Nephron progenitor cell (in vitro differentiated cells): ENCODE measurements around the gene PRKD3.

ENCODE experiments used
- DNase-seq: peaks from one replicate; pipeline ENCODE4 v3.0.0; 2021
- H3K27ac Mint-ChIP-seq: 2 replicates; pipeline ENCODE4 v1.8.0; 2021; ENCODE audit warnings: mild to moderate bottlenecking, moderate library complexity, mixed read lengths
- H3K27me3 Mint-ChIP-seq: 2 replicates; pipeline ENCODE4 v1.8.0; 2021; ENCODE audit warnings: mild to moderate bottlenecking, low read depth, mixed read lengths; ENCODE audit not compliant: poor library complexity
- H3K36me3 Mint-ChIP-seq: 2 replicates; pipeline ENCODE4 v1.8.0; 2021; ENCODE audit warnings: low read depth, mixed read lengths
- H3K4me1 Mint-ChIP-seq: 2 replicates; pipeline ENCODE4 v1.8.0; 2021; ENCODE audit warnings: mixed read lengths
- H3K4me3 Mint-ChIP-seq: 2 replicates; pipeline ENCODE4 v1.8.0; 2021; ENCODE audit warnings: mild to moderate bottlenecking, moderate library complexity, mixed read lengths
- H3K9me3 Mint-ChIP-seq: 2 replicates; pipeline ENCODE4 v1.8.0; 2021; ENCODE audit warnings: mild to moderate bottlenecking, moderate library complexity, mixed read lengths
- TF ChIP-seq, protein P1 (sequence below): fragments of 200-600 bp; sonication (generic); IDR thresholded peaks from 2 replicates; pipeline ENCODE4 v1.5.0; 2021; ENCODE audit warnings: antibody characterized with exemption

The PRKD3 gene

DNA sequence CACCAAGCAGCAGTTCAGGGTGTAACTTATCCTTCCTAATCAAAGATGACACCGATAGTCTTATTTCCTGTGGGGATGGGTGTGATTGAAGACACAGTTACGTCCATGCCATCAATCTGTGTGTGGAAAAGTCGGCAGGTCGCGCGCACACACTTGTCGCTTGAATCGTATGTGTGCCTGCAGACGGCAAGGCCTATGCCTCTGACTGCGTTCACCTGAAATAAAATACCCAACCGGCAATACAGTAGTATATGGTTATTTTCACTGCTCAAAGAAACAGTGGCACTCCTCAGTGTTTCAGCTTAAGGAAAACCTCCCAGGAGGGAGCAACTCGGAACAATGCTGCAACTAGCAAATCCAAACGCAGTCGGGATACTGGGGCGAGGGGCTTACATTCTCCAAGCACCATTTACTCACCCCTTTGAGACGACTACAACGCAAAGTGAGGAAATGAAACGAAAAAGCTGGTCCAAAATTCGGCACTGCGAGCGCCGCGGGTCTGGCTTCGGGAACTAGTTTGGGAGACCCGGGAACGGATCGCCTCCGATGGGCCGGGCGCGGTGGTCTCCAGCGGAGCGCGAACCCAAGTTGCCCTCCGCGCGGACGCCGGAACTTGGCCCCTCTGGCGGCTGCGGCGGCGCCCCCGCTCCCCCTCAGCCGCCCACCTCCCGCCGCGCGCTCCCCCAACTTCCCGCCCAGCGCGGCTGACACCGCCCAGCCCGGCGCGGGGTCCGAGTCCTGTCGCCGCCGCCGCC lies 675 bp downstream of the PRKD3 start:
- peak overlapping the region; percentile 95 for H3K4me3 Mint-ChIP-seq
- H3K36me3 Mint-ChIP-seq: peaks cover 6% of the 10 kb centered on the region
- TF ChIP-seq, protein P1, sequence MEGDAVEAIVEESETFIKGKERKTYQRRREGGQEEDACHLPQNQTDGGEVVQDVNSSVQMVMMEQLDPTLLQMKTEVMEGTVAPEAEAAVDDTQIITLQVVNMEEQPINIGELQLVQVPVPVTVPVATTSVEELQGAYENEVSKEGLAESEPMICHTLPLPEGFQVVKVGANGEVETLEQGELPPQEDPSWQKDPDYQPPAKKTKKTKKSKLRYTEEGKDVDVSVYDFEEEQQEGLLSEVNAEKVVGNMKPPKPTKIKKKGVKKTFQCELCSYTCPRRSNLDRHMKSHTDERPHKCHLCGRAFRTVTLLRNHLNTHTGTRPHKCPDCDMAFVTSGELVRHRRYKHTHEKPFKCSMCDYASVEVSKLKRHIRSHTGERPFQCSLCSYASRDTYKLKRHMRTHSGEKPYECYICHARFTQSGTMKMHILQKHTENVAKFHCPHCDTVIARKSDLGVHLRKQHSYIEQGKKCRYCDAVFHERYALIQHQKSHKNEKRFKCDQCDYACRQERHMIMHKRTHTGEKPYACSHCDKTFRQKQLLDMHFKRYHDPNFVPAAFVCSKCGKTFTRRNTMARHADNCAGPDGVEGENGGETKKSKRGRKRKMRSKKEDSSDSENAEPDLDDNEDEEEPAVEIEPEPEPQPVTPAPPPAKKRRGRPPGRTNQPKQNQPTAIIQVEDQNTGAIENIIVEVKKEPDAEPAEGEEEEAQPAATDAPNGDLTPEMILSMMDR: no peak
- peak; percentile 71 for DNase-seq
- peaks cover 42% of the 10 kb centered on the region for H3K4me1 Mint-ChIP-seq
- H3K27ac Mint-ChIP-seq: peak overlapping the region; percentile 97
- H3K9me3 Mint-ChIP-seq: no peaks in the 10 kb centered on the region
- peaks cover 34% of the 10 kb centered on the region for H3K27me3 Mint-ChIP-seq

DNA sequence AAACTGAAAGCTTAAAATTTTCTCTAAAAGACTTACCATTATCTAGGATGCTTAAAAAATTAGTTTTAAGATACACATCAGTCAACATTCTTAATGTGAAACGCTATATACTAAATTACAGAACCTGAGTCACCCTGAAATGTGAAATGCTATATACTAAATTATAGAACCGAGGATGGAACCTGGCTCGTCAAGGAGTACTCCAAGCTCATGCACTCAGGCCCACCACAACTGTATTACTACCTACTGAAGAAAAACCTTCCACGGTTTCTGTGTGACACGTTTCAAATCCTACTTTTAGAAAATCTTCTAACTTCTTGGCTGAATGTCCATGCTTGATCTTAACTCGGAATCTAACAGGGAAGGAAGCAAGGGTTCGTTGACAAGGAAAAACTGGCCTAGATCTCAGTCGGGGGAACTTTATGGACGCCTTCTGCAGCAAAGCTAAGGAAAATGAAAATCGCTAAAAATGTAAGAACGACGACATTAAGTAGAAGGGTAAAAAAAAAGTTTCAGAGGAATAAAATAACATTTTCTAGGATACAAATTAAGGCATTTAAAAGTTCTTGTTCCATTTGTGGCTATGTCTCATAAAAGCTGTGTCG lies 1.4 kb downstream of the PRKD3 start:
- Mint-ChIP-seq H3K36me3 (peaks cover 6% of the 10 kb centered on the region), H3K9me3 (no peaks in the 10 kb centered on the region), H3K4me1 (peaks cover 49% of the 10 kb centered on the region), H3K4me3 (peak overlapping the region; percentile 95), H3K27me3 (peaks cover 34% of the 10 kb centered on the region), H3K27ac (peak overlapping the region; percentile 97)
- DNase-seq: no peak
- TF ChIP-seq, protein P1: no peak

DNA sequence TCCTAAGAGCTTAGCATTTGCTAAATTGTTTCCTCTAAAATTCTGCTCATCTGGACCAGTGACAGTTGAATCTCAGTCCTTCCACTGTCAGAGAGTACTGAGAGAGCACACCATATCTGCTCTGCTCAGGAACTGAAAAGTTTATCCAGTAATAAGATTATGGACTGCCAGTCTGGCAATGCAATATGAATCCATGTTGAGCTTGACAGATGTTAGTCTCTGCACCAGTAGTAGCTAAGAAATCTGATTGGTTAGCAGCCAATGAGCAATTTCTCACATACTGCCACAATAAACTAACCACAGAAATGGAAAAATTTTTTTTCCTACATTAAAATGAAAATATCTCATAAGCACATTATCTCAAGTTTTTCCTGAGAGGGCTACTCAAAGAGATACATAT lies 2.3 kb downstream of the PRKD3 start:
- Mint-ChIP-seq H3K36me3 (peaks cover 12% of the 10 kb centered on the region), H3K27ac (no peak overlapping the region), H3K4me1 (peaks cover 58% of the 10 kb centered on the region), H3K27me3 (peaks cover 31% of the 10 kb centered on the region), H3K9me3 (no peaks in the 10 kb centered on the region), H3K4me3 (peak overlapping the region; percentile 95)
- DNase-seq: no peak
- TF ChIP-seq, protein P1: no peak

DNA sequence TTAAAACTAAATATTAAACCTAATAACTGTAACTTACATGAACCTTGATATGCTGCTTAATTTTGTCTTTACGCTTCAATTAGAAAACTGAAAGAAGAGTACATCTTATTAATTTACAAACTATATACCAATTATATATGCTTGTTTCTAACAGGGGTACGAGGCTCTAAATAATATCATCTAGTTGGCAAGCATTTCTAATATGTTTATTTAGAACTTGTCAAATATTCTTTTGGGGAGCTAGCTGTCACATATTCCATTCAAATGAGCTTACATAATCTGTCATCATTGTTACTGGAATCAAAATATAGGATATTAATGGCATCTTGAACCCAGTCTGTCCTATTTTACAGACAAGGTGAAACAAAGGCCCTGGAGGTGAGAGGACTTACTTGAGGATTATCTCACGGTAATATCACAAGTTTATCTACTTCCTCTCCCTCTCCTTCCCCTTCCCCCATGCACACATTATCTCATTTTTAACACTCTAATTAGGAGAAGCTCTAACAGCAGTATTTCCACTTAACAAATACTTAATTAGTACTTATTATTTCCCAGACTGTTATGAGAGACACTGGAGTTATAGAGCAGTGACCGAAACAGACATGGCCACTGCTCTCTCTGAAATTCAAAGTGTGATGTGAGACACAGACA lies 3.5 kb downstream of the PRKD3 start:
- peaks cover 19% of the 10 kb centered on the region for H3K27me3 Mint-ChIP-seq
- H3K9me3 Mint-ChIP-seq: no peaks in the 10 kb centered on the region
- peaks cover 67% of the 10 kb centered on the region for H3K4me1 Mint-ChIP-seq
- TF ChIP-seq, protein P1: no peak
- peak overlapping the region; percentile 66 for H3K4me3 Mint-ChIP-seq
- no peak overlapping the region for H3K27ac Mint-ChIP-seq
- peaks cover 20% of the 10 kb centered on the region for H3K36me3 Mint-ChIP-seq
- DNase-seq: no peak

DNA sequence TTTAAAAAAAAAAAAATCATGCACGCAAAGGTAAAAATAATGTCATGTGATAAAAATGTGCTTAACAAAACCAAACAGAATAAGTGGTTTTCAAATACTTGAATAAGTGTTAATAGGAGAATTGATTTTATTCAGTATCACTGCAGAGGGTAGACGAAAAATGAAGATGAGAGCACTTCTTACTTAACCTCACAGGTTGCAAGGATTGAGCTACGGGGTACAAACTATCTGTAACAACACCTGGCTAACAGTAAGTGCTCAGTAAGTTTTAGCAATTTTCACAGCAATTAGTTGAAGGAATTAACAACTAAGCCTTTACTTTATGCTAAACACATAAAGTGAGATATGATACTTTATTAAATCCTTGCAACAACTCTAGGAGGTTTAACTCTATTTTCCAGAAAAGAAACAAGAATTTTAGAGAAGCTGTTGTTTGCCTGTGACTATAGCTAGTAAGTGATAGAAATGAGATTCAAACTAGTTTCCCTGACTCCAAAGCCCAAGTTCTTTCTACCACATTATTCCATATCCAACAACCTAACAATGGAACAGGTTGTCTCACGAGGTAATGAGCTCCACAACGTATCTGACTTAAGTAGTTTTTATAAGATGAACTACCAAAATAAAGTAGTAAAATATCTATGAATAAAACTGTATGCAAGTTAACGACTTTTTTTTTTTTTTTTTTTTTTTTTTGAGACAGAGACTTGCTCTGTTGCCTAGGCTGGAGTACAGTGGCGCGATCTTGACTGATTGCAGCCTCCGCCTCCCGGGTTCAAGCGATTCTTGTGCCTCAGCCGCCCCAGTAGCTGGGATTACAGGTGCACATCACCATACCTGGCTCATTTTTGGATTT lies 4.7 kb downstream of the PRKD3 start:
- DNase-seq: no peak
- Mint-ChIP-seq H3K27ac (no peak overlapping the region), H3K9me3 (no peaks in the 10 kb centered on the region), H3K4me3 (no peak overlapping the region), H3K27me3 (peaks cover 7% of the 10 kb centered on the region), H3K4me1 (peaks cover 77% of the 10 kb centered on the region), H3K36me3 (peaks cover 32% of the 10 kb centered on the region)
- TF ChIP-seq, protein P1: no peak
